Measurements from ENCODE around the gene ATP2C2. TPM values are rescaled to one million over a fixed set of nuclear protein-coding genes. Genes with fewer than 3 reads are reported as not detected.

Gene ATP2C2
- polyA plus RNA-seq, 1 of the 3 experiments (the other 2 are of a cell fraction), result 0.33 TPM

GRCh38 chr16:84370723-84371552 lies 2.6 kb downstream of the ATP2C2 start:
- TF ChIP-seq EZH2phosphoT487 (IDR thresholded peaks at IDR 0.05; ENCODE audit: borderline replicate concordance, low read depth) (no peak), GABPA (IDR thresholded peaks at IDR 0.05; ENCODE audit: low read depth) (no peak)
- Histone ChIP-seq H3K9me2 (no peaks in the 10 kb centered on the region), H3K9ac (no peak overlapping the region), H3K4me2 (no peak overlapping the region), H3K9me3 (no peaks in the 10 kb centered on the region), H2AFZ (ENCODE audit: low read depth) (no peak overlapping the region), H3K4me3 (ENCODE audit: low read depth in 2 of 2, low read length in 1 of 2) (no peak overlapping the region), H3K27me3 (ENCODE audit: insufficient read depth) (peaks cover 80% of the 10 kb centered on the region), H3K4me1 (ENCODE audit: control insufficient read depth in 1 of 2, insufficient read depth in 2 of 2, low read depth in 1 of 2, low read length in 1 of 2) (no peaks in the 10 kb centered on the region), H3K36me3 (replicated peaks in 1 of 2; ENCODE audit: control insufficient read depth in 1 of 2, insufficient read depth in 2 of 2, low read length in 1 of 2) (no peaks in the 10 kb centered on the region), H3F3A (replicated peaks; ENCODE audit: insufficient read depth) (no peaks in the 10 kb centered on the region), H3K27ac (ENCODE audit: low read depth in 2 of 2, low read length in 1 of 2) (no peak overlapping the region), H4K20me1 (ENCODE audit: insufficient read depth) (no peaks in the 10 kb centered on the region), H3K79me2 (ENCODE audit: insufficient read depth) (no peaks in the 10 kb centered on the region)
- no peak for DNase-seq
- ChIA-PET CTCF (no interaction called here), POLR2A (no interaction called here)
- WGBS (ENCODE audit: low lambda C conversion rate), result 9% methylated on average over 8 of the region's 8 CpGs

- DNase-seq, result no peak
- no peaks in the 10 kb centered on the region for H3K79me2 ChIP-seq (ENCODE audit: insufficient read depth)
- no peaks in the 10 kb centered on the region for H3K36me3 ChIP-seq (replicated peaks in 1 of 2; ENCODE audit: control insufficient read depth in 1 of 2, insufficient read depth in 2 of 2, low read length in 1 of 2)
- H3K9me3 ChIP-seq, result no peaks in the 10 kb centered on the region
- H2AFZ ChIP-seq (ENCODE audit: low read depth), result no peak overlapping the region
- no peak overlapping the region for H3K4me3 ChIP-seq (ENCODE audit: low read depth in 2 of 2, low read length in 1 of 2)
- H3K9me2 ChIP-seq, result no peaks in the 10 kb centered on the region
- peaks cover 74% of the 10 kb centered on the region for H3K27me3 ChIP-seq (ENCODE audit: insufficient read depth)
- H3K4me1 ChIP-seq (ENCODE audit: control insufficient read depth in 1 of 2, insufficient read depth in 2 of 2, low read depth in 1 of 2, low read length in 1 of 2), result no peaks in the 10 kb centered on the region
- ChIA-PET POLR2A (no interaction called here), CTCF (no interaction called here)
- no peak overlapping the region for H3K4me2 ChIP-seq
- no peaks in the 10 kb centered on the region for H4K20me1 ChIP-seq (ENCODE audit: insufficient read depth)
- 23% methylated on average over 4 of the region's 4 CpGs for WGBS (ENCODE audit: low lambda C conversion rate)
- H3K9ac ChIP-seq, result no peak overlapping the region
- H3F3A ChIP-seq (replicated peaks; ENCODE audit: insufficient read depth), result no peaks in the 10 kb centered on the region
- H3K27ac ChIP-seq (ENCODE audit: low read depth in 2 of 2, low read length in 1 of 2), result no peak overlapping the region
- TF ChIP-seq CTCF (IDR thresholded peaks at IDR 0.05) (no peak), PBX3 (IDR thresholded peaks at IDR 0.05) (no peak), RXRA (IDR thresholded peaks at IDR 0.05; ENCODE audit: borderline replicate concordance, low read depth) (no peak), GABPA (IDR thresholded peaks at IDR 0.05; ENCODE audit: low read depth) (no peak), FOXJ3 (CRISPR knock-in tag; IDR thresholded peaks at IDR 0.05) (no peak), IRF3 (IDR thresholded peaks at IDR 0.05; ENCODE audit: low read depth, low read length) (no peak), USF1 (IDR thresholded peaks at IDR 0.05; ENCODE audit: borderline replicate concordance, low read depth) (no peak), TCF12 (IDR thresholded peaks at IDR 0.05) (no peak), RCOR1 (IDR thresholded peaks at IDR 0.05; ENCODE audit: low read length) (no peak), SMC3 (IDR thresholded peaks at IDR 0.05; ENCODE audit: low read depth, low read length) (no peak), EZH2phosphoT487 (IDR thresholded peaks at IDR 0.05; ENCODE audit: borderline replicate concordance, low read depth) (no peak), ZBTB33 (IDR thresholded peaks at IDR 0.05; ENCODE audit: borderline replicate concordance, low read depth) (no peak), POLR2AphosphoS5 (IDR thresholded peaks at IDR 0.05; ENCODE audit: low read depth, low read length) (no peak), CHD2 (IDR thresholded peaks at IDR 0.05; ENCODE audit: low read length, partially characterized antibody) (no peak), JUND (IDR thresholded peaks at IDR 0.05) (no peak), TEAD4 (IDR thresholded peaks at IDR 0.05; ENCODE audit: borderline replicate concordance, insufficient read depth) (no peak), RAD21 (IDR thresholded peaks at IDR 0.05; ENCODE audit: low read length) (no peak), ELF1 (IDR thresholded peaks at IDR 0.05) (no peak), MXI1 (IDR thresholded peaks at IDR 0.05; ENCODE audit: low read depth, low read length) (no peak)
Measured at GRCh38 chr16:84371553-84371865, 3.2 kb downstream of the ATP2C2 start.

Measured in SK-N-SH (cell line).